Measurements from ENCODE around the gene TIGD2.

GRCh38 chr4:89064848-89065247 is 46.5 kb upstream of the TIGD2 start:
- TF ChIP-seq GATA3 (IDR thresholded peaks at IDR 0.05; ENCODE audit: low read depth, low read length) (no peak), GATA2 (IDR thresholded peaks at IDR 0.05; ENCODE audit: low read depth, low read length) (no peak)
